PC-9 (cell line): ENCODE data around the gene MMS22L. TPM values are rescaled to one million over a fixed set of nuclear protein-coding genes. Genes with fewer than 3 reads are reported as not detected.

Source experiments
- BruUV-seq: library from RNA; stranded (reverse); fragments of 400-500 nt; replicated peaks from 2 replicates; lab custom pipeline; 2021; lab: Mats Ljungman, UMichigan
- CTCF ChIA-PET: fragments of 300-600 bp; sonication (Branson Sonifier 250); formaldehyde crosslinking; loops from one replicate; lab custom pipeline; 2022; ENCODE audit warnings: antibody characterized with exemption; lab: Charles Lee
- POLR2A ChIA-PET: fragments of 300-600 bp; sonication (Branson Sonifier 250); formaldehyde crosslinking; loops from one replicate; lab custom pipeline; 2022; ENCODE audit warnings: antibody characterized with exemption; ENCODE audit not compliant: unreplicated experiment; lab: Charles Lee
- DNase-seq, 2 experiments: peaks; one replicate each; pipeline versions ENCODE4 v3.0.0 to v3.0.0-alpha.2; 2015 to 2022; ENCODE audit warnings: mixed read lengths in 1 of 2
- H2AFZ ChIP-seq: fragments of 200-600 bp; sonication (generic); 2 replicates; pipeline ENCODE4 v1.8.1; 2017; ENCODE audit warnings: antibody characterized with exemption
- H3F3A ChIP-seq: fragments of 200-600 bp; sonication (generic); 2 replicates; pipeline ENCODE4 v1.8.1; 2017; ENCODE audit warnings: antibody characterized with exemption, mild to moderate bottlenecking, low read depth; ENCODE audit not compliant: insufficient read depth
- H3K27ac ChIP-seq: fragments of 200-600 bp; sonication (generic); 2 replicates; pipeline ENCODE4 v1.6.1; 2016; ENCODE audit warnings: mixed run types
- H3K27me3 ChIP-seq: fragments of 200-600 bp; sonication (generic); 2 replicates; pipeline ENCODE4 v1.6.1; 2016; ENCODE audit warnings: low read depth, mixed run types; ENCODE audit not compliant: insufficient read depth
- H3K36me3 ChIP-seq: fragments of 200-600 bp; sonication (generic); 2 replicates; pipeline ENCODE4 v1.6.1; 2016; ENCODE audit warnings: low read depth, mixed run types
- H3K4me1 ChIP-seq: fragments of 200-600 bp; sonication (generic); replicated peaks from 2 replicates; pipeline ENCODE4 v1.6.1; 2016; ENCODE audit warnings: mixed run types; ENCODE audit not compliant: insufficient read depth
- H3K4me2 ChIP-seq: fragments of 200-600 bp; sonication (generic); 2 replicates; pipeline ENCODE4 v1.6.1; 2017; ENCODE audit warnings: mixed run types
- H3K4me3 ChIP-seq: fragments of 200-600 bp; sonication (generic); 2 replicates; pipeline ENCODE4 v1.6.1; 2016; ENCODE audit warnings: mixed run types
- H3K79me2 ChIP-seq: fragments of 200-600 bp; sonication (generic); 2 replicates; pipeline ENCODE4 v1.6.1; 2017; ENCODE audit warnings: low read depth, mixed run types
- H3K9me2 ChIP-seq: fragments of 200-600 bp; sonication (generic); 2 replicates; pipeline ENCODE4 v1.8.1; 2017; ENCODE audit warnings: mild to moderate bottlenecking; ENCODE audit not compliant: insufficient read depth
- H3K9me3 ChIP-seq: fragments of 200-600 bp; sonication (generic); 2 replicates; pipeline ENCODE4 v1.8.1; 2016; ENCODE audit warnings: low read depth; ENCODE audit not compliant: insufficient read depth
- H4K20me1 ChIP-seq: fragments of 200-600 bp; sonication (generic); 2 replicates; pipeline ENCODE4 v1.8.1; 2017; ENCODE audit not compliant: insufficient read depth
- CTCF ChIP-seq: fragments of 200-600 bp; sonication (generic); conservative IDR thresholded peaks from 2 replicates; pipeline ENCODE4 v1.6.1; 2017; ENCODE audit warnings: mixed run types, antibody characterized with exemption, mild to moderate bottlenecking, moderate library complexity
- EZH2 ChIP-seq: fragments of 200-600 bp; sonication (generic); IDR thresholded peaks from 2 replicates; pipeline ENCODE4 v1.8.0; 2017; ENCODE audit warnings: antibody characterized with exemption, low read depth
- intact Hi-C: fragments of 100-400 bp; cut with micrococcal nuclease; formaldehyde crosslinking; loops from one replicate; pipeline ENCODE4 v1.10.0; 2022; ENCODE audit not compliant: unreplicated experiment
- total RNA-seq: library from RNA; stranded (reverse); gene quantifications from 2 replicates; pipeline ENCODE4 v1.2.3, GENCODE V29; 2021

Gene MMS22L
- total RNA-seq, 1 experiment from 2014 or later, result 43.6 TPM

DNA sequence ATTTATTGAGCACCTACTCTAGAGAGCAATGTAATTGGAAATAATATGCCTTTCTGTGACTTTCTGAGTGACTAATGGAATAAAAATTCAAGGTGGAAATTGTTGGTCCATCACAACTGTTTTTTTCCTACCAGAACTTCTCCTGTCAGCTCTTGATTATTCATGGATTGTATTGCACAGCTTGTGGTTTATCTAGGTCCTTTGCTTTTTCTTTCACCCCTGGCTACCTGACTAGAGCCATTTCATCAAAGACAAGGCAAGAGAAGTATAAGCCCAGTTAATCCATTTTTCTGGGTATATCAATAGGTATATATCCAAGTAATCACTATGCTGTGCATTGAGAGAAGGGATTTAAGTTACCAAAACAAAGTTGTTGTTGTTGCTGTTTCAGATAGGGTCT is 168.4 kb downstream of the MMS22L start:
- Histone ChIP-seq H2AFZ (no peak overlapping the region), H4K20me1 (no peaks in the 10 kb centered on the region), H3K36me3 (no peaks in the 10 kb centered on the region), H3K79me2 (no peaks in the 10 kb centered on the region), H3K27ac (no peak overlapping the region), H3K9me2 (no peaks in the 10 kb centered on the region), H3K27me3 (no peaks in the 10 kb centered on the region), H3F3A (no peaks in the 10 kb centered on the region), H3K4me3 (no peak overlapping the region), H3K9me3 (no peaks in the 10 kb centered on the region), H3K4me1 (no peaks in the 10 kb centered on the region), H3K4me2 (no peak overlapping the region)
- TF ChIP-seq CTCF (no peak), EZH2 (no peak)
- DNase-seq, result no peak
- ChIA-PET POLR2A (no interaction called here), CTCF (no interaction called here)
- no TSS peak for BruUV-seq
- intact Hi-C loops, result no loop called here

DNA sequence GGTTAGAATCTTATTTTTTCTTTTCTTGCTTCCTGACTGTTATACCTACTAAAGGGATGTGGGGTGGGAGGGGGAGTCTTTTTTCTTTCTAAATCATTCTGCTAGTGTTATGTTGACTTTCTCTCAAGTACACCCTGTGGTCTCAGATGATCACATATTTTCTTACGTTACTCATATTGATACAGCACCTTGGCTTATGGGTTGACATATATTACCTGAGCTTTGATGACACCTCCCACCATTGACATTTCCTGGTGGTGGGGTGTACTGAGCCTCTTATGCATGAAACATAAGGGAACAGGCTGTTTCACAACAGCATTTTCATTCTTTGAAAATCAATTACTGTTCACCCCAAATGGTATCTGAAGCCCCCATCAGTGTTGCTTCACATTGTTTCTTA is 169.8 kb downstream of the MMS22L start:
- no peak overlapping the region for H3K27ac ChIP-seq
- H3K4me3 ChIP-seq, result no peak overlapping the region
- H3K27me3 ChIP-seq, result no peaks in the 10 kb centered on the region
- H4K20me1 ChIP-seq, result no peaks in the 10 kb centered on the region
- no peaks in the 10 kb centered on the region for H3K9me3 ChIP-seq
- no peaks in the 10 kb centered on the region for H3K36me3 ChIP-seq
- no peak overlapping the region for H3K4me2 ChIP-seq
- TF ChIP-seq EZH2 (no peak), CTCF (no peak)
- H2AFZ ChIP-seq, result no peak overlapping the region
- no peaks in the 10 kb centered on the region for H3K4me1 ChIP-seq
- intact Hi-C loops, result no loop called here
- no peaks in the 10 kb centered on the region for H3K79me2 ChIP-seq
- CTCF ChIA-PET, result no interaction called here
- no TSS peak for BruUV-seq
- H3F3A ChIP-seq, result no peaks in the 10 kb centered on the region
- POLR2A ChIA-PET, result no interaction called here
- no peak for DNase-seq
- H3K9me2 ChIP-seq, result no peaks in the 10 kb centered on the region

DNA sequence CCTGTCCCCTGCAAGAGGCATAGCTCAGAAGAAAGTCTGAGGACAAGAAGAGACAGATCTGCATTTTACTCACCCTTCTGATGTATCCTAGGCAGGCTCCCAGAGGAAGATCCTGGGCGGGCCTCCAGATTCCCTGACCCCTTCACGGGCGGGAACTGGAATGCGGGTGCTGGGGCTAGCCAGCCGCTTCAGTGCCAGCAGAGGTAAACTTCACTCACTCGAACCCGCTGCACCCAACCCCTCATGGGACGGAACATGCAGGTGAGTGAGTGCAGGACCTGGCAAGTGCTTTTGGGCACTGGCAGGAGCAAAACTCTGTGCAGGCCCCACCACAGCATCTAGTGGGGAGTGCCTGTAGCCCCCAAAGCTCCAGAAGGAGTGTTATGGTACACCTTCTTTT is 171.8 kb downstream of the MMS22L start:
- Histone ChIP-seq H3K27me3 (no peaks in the 10 kb centered on the region), H3K4me1 (no peaks in the 10 kb centered on the region), H3K9me3 (no peaks in the 10 kb centered on the region), H3F3A (no peaks in the 10 kb centered on the region), H3K4me2 (no peak overlapping the region), H3K4me3 (no peak overlapping the region), H3K79me2 (no peaks in the 10 kb centered on the region), H3K36me3 (no peaks in the 10 kb centered on the region), H3K27ac (no peak overlapping the region), H2AFZ (no peak overlapping the region), H3K9me2 (no peaks in the 10 kb centered on the region), H4K20me1 (no peaks in the 10 kb centered on the region)
- no TSS peak for BruUV-seq
- intact Hi-C loops, result no loop called here
- POLR2A ChIA-PET, result no interaction called here
- DNase-seq, result no peak
- TF ChIP-seq CTCF (no peak), EZH2 (no peak)
- CTCF ChIA-PET, result no interaction called here
